B cell (primary cell): ENCODE results near the gene ZFYVE9. TPM values are rescaled to one million over a fixed set of nuclear protein-coding genes. Genes with fewer than 3 reads are reported as not detected.

ENCODE experiments used
- ATAC-seq: fragments of 200-7000 bp; cut with Tn5 transposase; one replicate; pipeline ENCODE4 v1.10.0; 2021; ENCODE audit warnings: low read depth, mild to moderate bottlenecking, moderate number of reproducible peaks, moderate library complexity
- CTCF ChIA-PET: fragments of 350-600 bp; sonication (Branson Sonifier 250); formaldehyde crosslinking; loops from one replicate; lab custom pipeline; 2021; ENCODE audit warnings: antibody characterized with exemption, inconsistent platforms; lab: Charles Lee
- POLR2A ChIA-PET: fragments of 350-600 bp; sonication (Branson Sonifier 250); formaldehyde crosslinking; loops from one replicate; lab custom pipeline; 2021; ENCODE audit warnings: antibody characterized with exemption; lab: Charles Lee
- DNase-seq: peaks from one replicate; pipeline ENCODE4 v3.0.0; 2013
- H2AFZ ChIP-seq: 2 replicates; pipeline ENCODE4 v1.6.1; 2012; ENCODE audit warnings: mild to moderate bottlenecking, low read depth, low read length; ENCODE audit not compliant: insufficient read depth, poor library complexity, severe bottlenecking
- H3K27ac ChIP-seq, 2 donors: 1 replicate in 1 of 2; 2 replicates in 1 of 2; pipeline ENCODE4 v1.5.1; 2012 to 2013; ENCODE audit warnings: low read length in 2 of 2, mild to moderate bottlenecking in 2 of 2, moderate library complexity in 1 of 2
- H3K27me3 ChIP-seq, 4 experiments: fragments of 200-600 bp in 1 of 4; sonication (generic) in 1 of 4; replicated peaks in 1 of 4; 1 replicate in 2 of 4; 2 replicates in 2 of 4; pipeline versions ENCODE4 v1.6.1 to v1.7.0; 2013 to 2016; ENCODE audit warnings: low read length in 3 of 4, mild to moderate bottlenecking in 2 of 4, mixed read lengths in 1 of 4, moderate library complexity in 1 of 4; ENCODE audit not compliant: insufficient read depth in 4 of 4, control insufficient read depth in 3 of 4; ENCODE audit errors: control extremely low read depth in 1 of 4
- H3K36me3 ChIP-seq, 2 experiments: replicated peaks in 1 of 2; 1 replicate in 1 of 2; 2 replicates in 1 of 2; pipeline versions ENCODE4 v1.6.1 to v1.7.1; 2013; ENCODE audit warnings: low read length in 1 of 2; ENCODE audit not compliant: insufficient read depth in 2 of 2, control insufficient read depth in 1 of 2; ENCODE audit errors: control extremely low read depth in 1 of 2, extremely low read depth in 1 of 2
- H3K4me1 ChIP-seq, 2 donors: fragments of 200-600 bp in 1 of 2; sonication (generic) in 1 of 2; 1 replicate in 1 of 2; 2 replicates in 1 of 2; pipeline versions ENCODE4 v1.5.1 to v1.6.1; 2013 to 2017; ENCODE audit warnings: low read length in 2 of 2; ENCODE audit not compliant: control insufficient read depth in 2 of 2, insufficient read depth in 2 of 2
- H3K4me2 ChIP-seq: replicated peaks from 2 replicates; pipeline ENCODE3; 2012; ENCODE audit warnings: mild to moderate bottlenecking, low read depth, low read length; ENCODE audit not compliant: poor library complexity, severe bottlenecking
- H3K4me3 ChIP-seq, 5 experiments: fragments of 200-600 bp in 1 of 5; sonication (generic) in 1 of 5; 1 replicate in 3 of 5; 2 replicates in 2 of 5; pipeline versions ENCODE4 v1.5.1 to v1.7.0; 2011 to 2016; ENCODE audit warnings: low read length in 4 of 5, mild to moderate bottlenecking in 4 of 5, low read depth in 2 of 5, control low read depth in 1 of 5, moderate library complexity in 1 of 5; ENCODE audit not compliant: insufficient read depth in 1 of 5; ENCODE audit errors: control extremely low read depth in 1 of 5, extremely low read depth in 1 of 5
- H3K79me2 ChIP-seq: fragments of 200-600 bp; sonication (generic); one replicate; pipeline ENCODE4 v1.6.0; 2016; ENCODE audit warnings: low read length; ENCODE audit not compliant: control insufficient read depth, insufficient read depth
- H3K9ac ChIP-seq: fragments of 200-600 bp; sonication (generic); 2 replicates; pipeline ENCODE4 v1.6.1; 2017; ENCODE audit warnings: mild to moderate bottlenecking, low read length, moderate library complexity
- H3K9me3 ChIP-seq, 3 donors: one replicate each; pipeline versions ENCODE4 v1.6.1 to v1.7.1; 2013; ENCODE audit warnings: low read length in 2 of 3; ENCODE audit not compliant: control insufficient read depth in 2 of 3, insufficient read depth in 1 of 3; ENCODE audit errors: control extremely low read depth in 1 of 3
- H4K20me1 ChIP-seq: 2 replicates; pipeline ENCODE4 v1.6.0; 2012; ENCODE audit warnings: mild to moderate bottlenecking, low read length; ENCODE audit not compliant: insufficient read depth, control insufficient read depth, poor library complexity, severe bottlenecking
- H3K27ac Mint-ChIP-seq: one replicate; pipeline ENCODE4 v1.8.0; 2021; ENCODE audit warnings: mixed read lengths
- H3K27me3 Mint-ChIP-seq: one replicate; pipeline ENCODE4 v1.8.0; 2021; ENCODE audit warnings: mixed read lengths
- H3K4me1 Mint-ChIP-seq: one replicate; pipeline ENCODE4 v1.8.0; 2021; ENCODE audit warnings: mixed read lengths
- H3K4me3 Mint-ChIP-seq: one replicate; pipeline ENCODE4 v1.8.0; 2021; ENCODE audit warnings: mixed read lengths
- H3K9me3 Mint-ChIP-seq: one replicate; pipeline ENCODE4 v1.8.0; 2022; ENCODE audit warnings: mixed read lengths; ENCODE audit not compliant: insufficient read depth
- CTCF ChIP-seq: fragments of 200-600 bp; IDR thresholded peaks from one replicate; pipeline ENCODE4 v1.8.0; 2022; ENCODE audit warnings: antibody characterized with exemption, mild to moderate bottlenecking
- EZH2 ChIP-seq: IDR thresholded peaks from 2 replicates; pipeline ENCODE4 v1.6.1; 2012; ENCODE audit warnings: borderline replicate concordance, low read depth, mild to moderate bottlenecking, moderate library complexity, low read length; ENCODE audit not compliant: insufficient read depth, poor library complexity, severe bottlenecking
- WGBS: methylation state at CpG from one replicate; pipeline ENCODE4 v1.1.5; 2013; ENCODE audit warnings: missing lambda C conversion rate; ENCODE audit not compliant: insufficient coverage; 5-methylcytosine and 5-hydroxymethylcytosine counted together
- intact Hi-C: fragments of 100-400 bp; cut with micrococcal nuclease; formaldehyde crosslinking; loops from one replicate; pipeline ENCODE4 v1.10.0; 2022
- polyA plus RNA-seq: library from polyadenylated mRNA; depleted of rRNA; stranded (reverse); fragments of >200 nt; gene quantifications from 2 replicates; pipeline ENCODE4 v1.2.3, GENCODE V29; 2012
- total RNA-seq, 2 donors: library from RNA; stranded (reverse); fragments of 120-200 nt in 1 of 2; gene quantifications; 1 replicate in 1 of 2; 2 replicates in 1 of 2; pipeline versions ENCODE4 v1.2.3 to v1.2.4, GENCODE V29; 2013 to 2022

Gene ZFYVE9
- total and polyA plus RNA-seq, 2 donors (not counting 1 experiment from before 2014, with no cell fraction given), result 0.16 to 3.3 TPM

GRCh38 chr1:52266507-52266906 is 124.6 kb downstream of the ZFYVE9 start:
- ATAC-seq, result no peak
- Histone ChIP-seq H3K9ac (no peak overlapping the region), H3K4me3 (no peak overlapping the region), H3K27ac (no peak overlapping the region), H4K20me1 (no peaks in the 10 kb centered on the region), H3K9me3 (peaks cover 0 to 2% (median 0%) of the 10 kb centered on the region in 3 donors), H3K79me2 (no peaks in the 10 kb centered on the region), H3K27me3 (peaks cover 0 to 28% (median 8%) of the 10 kb centered on the region in 4 experiments), H3K4me1 (no peaks in the 10 kb centered on the region), H3K4me2 (no peak overlapping the region), H3K36me3 (no peaks in the 10 kb centered on the region), H2AFZ (no peak overlapping the region)
- no peak for DNase-seq
- TF ChIP-seq CTCF (no peak), EZH2 (no peak)
- intact Hi-C loops, result no loop called here
- peaks cover 44% of the 10 kb centered on the region for H3K27me3 Mint-ChIP-seq
- WGBS, result no CpG with 5 or more reads among the region's 1 CpG
- POLR2A ChIA-PET, result no interaction called here
- H3K4me1 Mint-ChIP-seq, result no peaks in the 10 kb centered on the region
- H3K27ac Mint-ChIP-seq, result no peak overlapping the region
- H3K9me3 Mint-ChIP-seq, result peaks cover 2% of the 10 kb centered on the region
- no peak overlapping the region for H3K4me3 Mint-ChIP-seq
- CTCF ChIA-PET, result no interaction called here

- ChIA-PET CTCF (no interaction called here), POLR2A (no interaction called here)
- Histone ChIP-seq H3K79me2 (no peaks in the 10 kb centered on the region), H3K36me3 (no peaks in the 10 kb centered on the region), H3K9me3 (peaks cover 0 to 2% (median 0%) of the 10 kb centered on the region in 3 donors), H3K4me3 (no peak overlapping the region), H3K4me2 (no peak overlapping the region), H3K27me3 (peaks cover 0 to 20% (median under 1%) of the 10 kb centered on the region in 4 experiments), H4K20me1 (no peaks in the 10 kb centered on the region), H3K9ac (no peak overlapping the region), H2AFZ (no peak overlapping the region), H3K4me1 (no peaks in the 10 kb centered on the region), H3K27ac (no peak overlapping the region)
- TF ChIP-seq EZH2 (no peak), CTCF (no peak)
- Mint-ChIP-seq H3K27ac (no peak overlapping the region), H3K27me3 (peaks cover 30% of the 10 kb centered on the region), H3K9me3 (peaks cover 2% of the 10 kb centered on the region), H3K4me1 (no peaks in the 10 kb centered on the region), H3K4me3 (no peak overlapping the region)
- ATAC-seq, result no peak
- 86% methylated on average over 2 of the region's 3 CpGs for WGBS
- no peak for DNase-seq
- intact Hi-C loops, result no loop called here
These were observed 126.5 kb downstream of the ZFYVE9 start for GRCh38 chr1:52268372-52268771.
